SU-DHL-6 (cell line): ENCODE data around the gene EP300.

Experiments
- H2AFZ ChIP-seq: fragments of 200-600 bp; sonication (generic); 2 replicates; pipeline ENCODE4 v1.6.1; 2014; ENCODE audit warnings: low read depth, mild to moderate bottlenecking, moderate library complexity, mixed read lengths, antibody characterized with exemption, low read length; ENCODE audit not compliant: severe bottlenecking
- H3F3A ChIP-seq: fragments of 200-600 bp; shearing (Covaris generic); 2 replicates; pipeline ENCODE4 v1.6.0; 2016; ENCODE audit warnings: antibody characterized with exemption, mild to moderate bottlenecking; ENCODE audit not compliant: insufficient read depth
- H3K27ac ChIP-seq: fragments of 200-600 bp; sonication (generic); 2 replicates; pipeline ENCODE4 v1.5.1; 2016; ENCODE audit warnings: low read depth, mild to moderate bottlenecking, low read length, moderate library complexity, mixed read lengths
- H3K27me3 ChIP-seq: fragments of 200-600 bp; sonication (generic), shearing (Covaris generic); 2 replicates; pipeline ENCODE4 v1.6.0; 2014; ENCODE audit warnings: mild to moderate bottlenecking, low read length
- H3K36me3 ChIP-seq: fragments of 200-600 bp; sonication (generic); 2 replicates; pipeline ENCODE4 v1.6.1; 2014; ENCODE audit warnings: mild to moderate bottlenecking, low read length, mixed read lengths
- H3K4me2 ChIP-seq: fragments of 300-600, 200-600 bp; shearing (Covaris generic), sonication (generic); 2 replicates; pipeline ENCODE4 v1.6.0; 2014; ENCODE audit warnings: low read length, low read depth, mild to moderate bottlenecking; ENCODE audit not compliant: poor library complexity, severe bottlenecking
- H3K4me3 ChIP-seq: fragments of 200-600 bp; sonication (generic); 2 replicates; pipeline ENCODE4 v1.5.1; 2014; ENCODE audit warnings: antibody characterized with exemption, low read length, mild to moderate bottlenecking, mixed read lengths; ENCODE audit not compliant: insufficient read depth, poor library complexity, severe bottlenecking
- H3K79me2 ChIP-seq: fragments of 200-600 bp; sonication (generic); 2 replicates; pipeline ENCODE4 v1.6.1; 2014; ENCODE audit warnings: mild to moderate bottlenecking, low read length, moderate library complexity; ENCODE audit not compliant: insufficient read depth
- H3K9ac ChIP-seq: fragments of 200-600 bp; sonication (generic); 2 replicates; pipeline ENCODE4 v1.7.0; 2014; ENCODE audit warnings: mild to moderate bottlenecking, low read length
- H3K9me2 ChIP-seq: fragments of 200-600 bp; sonication (generic); replicated peaks from 2 replicates; pipeline ENCODE4 v1.6.1; 2014; ENCODE audit warnings: low read length; ENCODE audit not compliant: insufficient read depth
- H3K9me3 ChIP-seq: fragments of 200-600 bp; sonication (generic); 2 replicates; pipeline ENCODE4 v1.6.1; 2014; ENCODE audit warnings: low read length, mixed read lengths; ENCODE audit not compliant: insufficient read depth
- H4K20me1 ChIP-seq: fragments of 200-600 bp; sonication (generic); 2 replicates; pipeline ENCODE4 v1.6.1; 2014; ENCODE audit warnings: low read depth, mild to moderate bottlenecking, antibody characterized with exemption, low read length, moderate library complexity, mixed read lengths
- CTCF ChIP-seq: fragments of 200-600 bp; sonication (generic); IDR thresholded peaks from one replicate; pipeline ENCODE4 v1.5.1; 2017; ENCODE audit warnings: antibody characterized with exemption, mild to moderate bottlenecking, low read length, moderate library complexity; ENCODE audit not compliant: insufficient read depth, poor library complexity, severe bottlenecking
- EZH2phosphoT487 ChIP-seq: fragments of 200-600 bp; sonication (generic), shearing (Covaris generic); conservative IDR thresholded peaks from 2 replicates; pipeline ENCODE4 v1.6.1; 2018; ENCODE audit warnings: mild to moderate bottlenecking, antibody characterized with exemption, low read length, moderate library complexity, mixed read lengths

EP300 gene

GRCh38 chr22:41078931-41079330, 13.5 kb upstream of the EP300 start:
- peak overlapping the region; percentile 79 for H3K27ac ChIP-seq
- TF ChIP-seq CTCF = no peak
- TF ChIP-seq EZH2phosphoT487 = no peak
- peak overlapping the region; percentile 4 for H3K4me3 ChIP-seq
- H2AFZ ChIP-seq = peak overlapping the region; percentile 3
- peak overlapping the region; percentile 35 for H3K9ac ChIP-seq
- no peaks in the 10 kb centered on the region for H3K9me2 ChIP-seq
- no peaks in the 10 kb centered on the region for H3K27me3 ChIP-seq
- H4K20me1 ChIP-seq = no peaks in the 10 kb centered on the region
- H3K36me3 ChIP-seq = no peaks in the 10 kb centered on the region
- H3K9me3 ChIP-seq = no peaks in the 10 kb centered on the region
- 0 out of 2 replicates have a peak, but pooled peaks cover 8% of the 10 kb centered on the region for H3F3A ChIP-seq
- peak overlapping the region; percentile 55 for H3K4me2 ChIP-seq
- H3K79me2 ChIP-seq = no peaks in the 10 kb centered on the region

- peak overlapping the region; percentile 26 for H2AFZ ChIP-seq
- no peaks in the 10 kb centered on the region for H3K36me3 ChIP-seq
Observed at GRCh38 chr22:41085842-41086241, 6.5 kb upstream of the EP300 start.

GRCh38 chr22:41091132-41092022, 1.0 kb upstream of the EP300 start:
- H2AFZ ChIP-seq = peak overlapping the region; percentile 36
- no peaks in the 10 kb centered on the region for H3K27me3 ChIP-seq
- peaks cover 17% of the 10 kb centered on the region; the same call in 1 of the 2 replicates for H3F3A ChIP-seq
- peak overlapping the region; percentile 92 for H3K4me3 ChIP-seq
- H3K9me2 ChIP-seq = no peaks in the 10 kb centered on the region
- peak overlapping the region; percentile 93 for H3K9ac ChIP-seq
- H3K79me2 ChIP-seq = peaks cover 41% of the 10 kb centered on the region
- peak overlapping the region; percentile 84 for H3K4me2 ChIP-seq
- H3K36me3 ChIP-seq = peaks cover 6% of the 10 kb centered on the region
- H3K9me3 ChIP-seq = no peaks in the 10 kb centered on the region
- no peak for TF ChIP-seq CTCF
- TF ChIP-seq EZH2phosphoT487 = no peak
- H4K20me1 ChIP-seq = peaks cover 18% of the 10 kb centered on the region
- H3K27ac ChIP-seq = peak overlapping the region; percentile 94

More at GRCh38 chr22:41085842-41086241, 6.5 kb upstream of the EP300 start:
- Histone ChIP-seq H3K4me2 (no peak overlapping the region), H3K27ac (no peak overlapping the region), H3K27me3 (no peaks in the 10 kb centered on the region), H3K4me3 (no peak overlapping the region), H3K9me2 (no peaks in the 10 kb centered on the region), H3K79me2 (no peaks in the 10 kb centered on the region), H3K9ac (no peak overlapping the region), H4K20me1 (no peaks in the 10 kb centered on the region), H3K9me3 (no peaks in the 10 kb centered on the region), H3F3A (peaks cover 10% of the 10 kb centered on the region)
- TF ChIP-seq CTCF (no peak), EZH2phosphoT487 (no peak)
